Activated CD4-positive, alpha-beta T cell treated with anti-CD3 and anti-CD28 coated beads, Interleukin-2, Interleukin-6, amounts not matched to agents 100 ng/mL and 50 ng/mL, durations not matched to agents 16 hours and 8 hours (primary cell): ENCODE measurements around the gene MAP1B.

ENCODE experiments used
- DNase-seq: peaks from one replicate; pipeline ENCODE4 v3.0.0-alpha.2; 2020

The MAP1B gene

GRCh38 chr5:72256536-72256935, 149.3 kb downstream of the MAP1B start:
- DNase-seq = no peak
